Prostate gland (tissue), 2 donors: ENCODE data around the gene ACTL10. TPM values are rescaled to one million over a fixed set of nuclear protein-coding genes. Genes with fewer than 3 reads are reported as not detected.

Experiments
- DNase-seq: peaks from one replicate; pipeline ENCODE4 v3.0.0-alpha.2; 2019; ENCODE audit warnings: low spot score
- H3K27ac ChIP-seq, 2 donors: fragments of 200-600 bp; sonication (generic); 2 replicates each; pipeline ENCODE4 v1.5.1; 2017 to 2019
- H3K27me3 ChIP-seq: fragments of 200-600 bp; sonication (generic); replicated peaks from 2 replicates; pipeline ENCODE4 v1.5.1; 2019; ENCODE audit not compliant: insufficient read depth
- H3K36me3 ChIP-seq, 2 donors: fragments of 200-600 bp; sonication (generic); 1 replicate in 1 of 2; 2 replicates in 1 of 2; pipeline versions ENCODE4 v1.5.1 to v1.8.1; 2017 to 2019
- H3K4me1 ChIP-seq: fragments of 200-600 bp; sonication (generic); replicated peaks from 2 replicates; pipeline ENCODE4 v1.5.1; 2019
- H3K4me3 ChIP-seq, 2 donors: fragments of 200-600 bp; sonication (generic); 2 replicates each; pipeline ENCODE4 v1.5.1; 2017 to 2019
- H3K9me3 ChIP-seq: fragments of 200-600 bp; sonication (generic); 2 replicates; pipeline ENCODE4 v1.5.1; 2017
- POLR2A ChIP-seq: fragments of 450-650 bp; IDR thresholded peaks from one replicate; pipeline ENCODE4 v1.6.1; 2016; ENCODE audit warnings: antibody characterized with exemption, mild to moderate bottlenecking
- POLR2AphosphoS5 ChIP-seq: sonication (generic); formaldehyde crosslinking; IDR thresholded peaks from one replicate; pipeline ENCODE4 v1.6.1; 2017; ENCODE audit warnings: antibody characterized with exemption
- WGBS: methylation state at CpG from one replicate; pipeline ENCODE4 v1.1.5; 2018; 5-methylcytosine and 5-hydroxymethylcytosine counted together
- intact Hi-C: fragments of 100-400 bp; cut with DNase I; formaldehyde crosslinking; loops from one replicate; pipeline ENCODE4 v1.14.2; 2022
- total RNA-seq, 2 donors: library from RNA; depleted of rRNA; stranded (reverse); fragments of >200 nt; gene quantifications; one replicate each; pipeline ENCODE4 v1.1.0, GENCODE V29; 2016
- TF ChIP-seq, protein P1 (sequence below), 4 experiments: fragments of 200-600 bp in 2 of 4; fragments of 450-650 bp in 2 of 4; sonication (generic) in 2 of 4; IDR thresholded peaks; 1 replicate in 3 of 4; 2 replicates in 1 of 4; pipeline ENCODE4 v1.5.1; 2016 to 2019; ENCODE audit warnings: antibody characterized with exemption in 4 of 4, mild to moderate bottlenecking in 2 of 4, moderate library complexity in 2 of 4

ACTL10 gene
- total RNA-seq, 2 donors from 2014 or later = 7.9 to 8.5 TPM

DNA sequence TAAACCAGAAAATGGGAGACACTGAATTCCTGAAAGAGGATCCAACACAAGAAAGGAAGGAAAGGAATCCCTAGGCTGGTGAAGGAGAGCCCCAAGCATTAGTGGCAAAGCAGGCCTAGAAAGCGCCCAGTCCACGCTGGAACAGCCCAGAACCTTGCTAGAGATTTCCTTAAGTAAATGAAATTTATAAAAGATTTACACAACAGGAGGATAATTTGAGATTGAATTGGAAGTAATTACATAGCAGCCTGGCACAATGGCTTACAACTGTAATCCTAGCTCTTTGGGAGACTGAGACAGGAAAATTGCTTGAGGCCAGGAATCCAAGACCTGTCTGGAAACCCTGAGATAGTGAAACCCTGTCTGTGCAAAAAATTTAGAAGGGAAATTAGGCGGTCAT lies 31.4 kb upstream of the ACTL10 start:
- Histone ChIP-seq H3K9me3 (no peaks in the 10 kb centered on the region), H3K27me3 (no peaks in the 10 kb centered on the region), H3K36me3 (peaks cover 3 to 6% of the 10 kb centered on the region in 2 donors), H3K27ac (no peak overlapping the region), H3K4me1 (no peaks in the 10 kb centered on the region), H3K4me3 (no peak overlapping the region)
- 96% methylated on average over 3 of the region's 3 CpGs for WGBS
- no peak for DNase-seq
- intact Hi-C loops = no loop called here
- TF ChIP-seq POLR2AphosphoS5 = no peak

DNA sequence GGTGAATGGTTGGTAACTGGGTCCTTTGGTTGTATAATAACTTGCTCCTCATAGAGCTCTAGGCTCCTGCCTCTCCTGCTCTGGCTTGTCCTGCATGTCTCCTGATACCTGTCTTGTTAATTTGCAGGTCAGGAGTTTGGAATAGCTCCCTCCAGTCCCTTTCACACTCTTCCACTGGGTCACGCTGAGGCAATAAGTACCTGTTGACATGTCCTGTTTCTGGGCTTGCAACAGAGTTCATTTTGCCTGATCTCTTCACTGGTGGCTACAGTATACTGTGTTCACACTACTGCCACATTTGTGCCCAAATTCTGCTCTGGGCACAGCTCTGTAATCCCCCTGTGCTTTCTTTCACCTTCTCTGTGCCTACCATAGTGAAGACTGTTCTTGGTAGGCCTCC lies 30.0 kb upstream of the ACTL10 start:
- intact Hi-C loops = no loop called here
- Histone ChIP-seq H3K4me1 (no peaks in the 10 kb centered on the region), H3K36me3 (peaks cover 0 to 6% of the 10 kb centered on the region in 2 donors), H3K27ac (peak overlapping the region in 1 of 2 donors; percentile 38), H3K4me3 (no peak overlapping the region), H3K27me3 (no peaks in the 10 kb centered on the region), H3K9me3 (no peaks in the 10 kb centered on the region)
- TF ChIP-seq POLR2AphosphoS5 (no peak), POLR2A (no peak)
- TF ChIP-seq, protein P1, sequence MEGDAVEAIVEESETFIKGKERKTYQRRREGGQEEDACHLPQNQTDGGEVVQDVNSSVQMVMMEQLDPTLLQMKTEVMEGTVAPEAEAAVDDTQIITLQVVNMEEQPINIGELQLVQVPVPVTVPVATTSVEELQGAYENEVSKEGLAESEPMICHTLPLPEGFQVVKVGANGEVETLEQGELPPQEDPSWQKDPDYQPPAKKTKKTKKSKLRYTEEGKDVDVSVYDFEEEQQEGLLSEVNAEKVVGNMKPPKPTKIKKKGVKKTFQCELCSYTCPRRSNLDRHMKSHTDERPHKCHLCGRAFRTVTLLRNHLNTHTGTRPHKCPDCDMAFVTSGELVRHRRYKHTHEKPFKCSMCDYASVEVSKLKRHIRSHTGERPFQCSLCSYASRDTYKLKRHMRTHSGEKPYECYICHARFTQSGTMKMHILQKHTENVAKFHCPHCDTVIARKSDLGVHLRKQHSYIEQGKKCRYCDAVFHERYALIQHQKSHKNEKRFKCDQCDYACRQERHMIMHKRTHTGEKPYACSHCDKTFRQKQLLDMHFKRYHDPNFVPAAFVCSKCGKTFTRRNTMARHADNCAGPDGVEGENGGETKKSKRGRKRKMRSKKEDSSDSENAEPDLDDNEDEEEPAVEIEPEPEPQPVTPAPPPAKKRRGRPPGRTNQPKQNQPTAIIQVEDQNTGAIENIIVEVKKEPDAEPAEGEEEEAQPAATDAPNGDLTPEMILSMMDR (IDR thresholded peaks at IDR 0.05) = no peak
- no peak for DNase-seq
- 91% methylated on average over 1 of the region's 1 CpG for WGBS

DNA sequence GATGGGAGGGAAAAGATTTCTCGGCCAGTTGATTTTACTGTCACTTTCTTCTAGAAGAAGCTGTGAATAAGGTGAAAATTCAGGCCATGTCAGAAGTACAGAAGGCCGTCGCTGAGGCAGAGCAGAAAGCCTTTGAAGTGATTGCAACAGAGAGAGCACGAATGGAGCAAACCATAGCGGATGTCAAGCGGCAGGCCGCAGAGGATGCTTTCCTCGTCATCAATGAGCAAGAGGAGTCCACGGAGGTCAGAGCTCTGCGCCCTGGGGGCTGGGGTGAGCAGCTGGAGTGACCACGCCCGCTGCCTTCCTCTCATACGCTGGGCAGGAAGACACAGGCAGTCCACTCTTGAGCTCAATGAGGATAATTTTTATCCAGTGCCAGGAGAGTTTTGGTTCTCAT lies 26.5 kb upstream of the ACTL10 start:
- Histone ChIP-seq H3K36me3 (peaks cover 6 to 7% of the 10 kb centered on the region in 2 donors), H3K4me1 (peaks cover 9% of the 10 kb centered on the region), H3K27me3 (no peaks in the 10 kb centered on the region), H3K9me3 (no peaks in the 10 kb centered on the region), H3K4me3 (no peak overlapping the region), H3K27ac (no peak overlapping the region)
- TF ChIP-seq, protein P1 (IDR thresholded peaks at IDR 0.05) = no peak
- TF ChIP-seq POLR2AphosphoS5 (no peak), POLR2A (no peak)
- intact Hi-C loops = no loop called here
- no peak for DNase-seq
- 89% methylated on average over 13 of the region's 13 CpGs for WGBS

DNA sequence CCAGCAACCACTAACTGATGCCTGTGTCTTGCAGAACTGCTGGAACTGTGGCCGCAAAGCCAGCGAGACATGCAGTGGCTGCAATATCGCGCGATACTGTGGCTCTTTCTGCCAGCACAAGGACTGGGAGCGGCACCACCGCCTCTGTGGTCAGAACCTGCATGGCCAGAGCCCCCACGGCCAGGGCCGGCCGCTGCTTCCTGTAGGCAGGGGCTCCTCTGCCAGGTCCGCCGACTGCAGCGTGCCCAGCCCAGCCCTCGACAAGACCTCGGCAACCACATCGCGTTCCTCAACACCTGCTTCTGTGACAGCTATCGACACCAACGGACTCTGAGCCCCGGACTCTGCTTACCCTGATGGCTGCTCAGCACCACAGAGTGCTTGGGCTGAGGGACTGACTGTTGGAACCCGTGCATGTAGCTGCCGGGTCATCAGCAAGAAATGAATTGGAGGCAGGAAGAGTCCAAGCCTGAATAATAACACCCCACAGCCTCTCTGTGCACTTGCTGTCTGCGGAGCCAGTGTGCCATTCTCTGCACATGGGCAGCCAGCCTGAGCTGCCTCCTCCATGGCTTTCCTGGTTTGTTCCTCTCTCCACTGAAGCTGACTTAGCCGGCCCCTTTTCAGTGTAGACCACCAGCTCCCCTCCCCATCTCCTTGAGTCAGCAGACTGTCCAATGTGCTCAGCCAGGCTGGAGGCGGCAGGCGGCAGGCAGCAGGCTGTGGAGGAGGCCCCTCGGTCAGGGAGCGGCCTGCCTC lies 22.3 kb upstream of the ACTL10 start:
- no peak for DNase-seq
- 77% methylated on average over 28 of the region's 28 CpGs for WGBS
- TF ChIP-seq, protein P1 (IDR thresholded peaks at IDR 0.05) = no peak
- TF ChIP-seq POLR2AphosphoS5 (no peak), POLR2A (no peak)
- Histone ChIP-seq H3K4me3 (no peak overlapping the region), H3K27ac (peak overlapping the region; percentile 35 to 87), H3K27me3 (no peaks in the 10 kb centered on the region), H3K4me1 (peaks cover 39% of the 10 kb centered on the region), H3K36me3 (peaks cover 0 to 7% of the 10 kb centered on the region in 2 donors), H3K9me3 (no peaks in the 10 kb centered on the region)
- intact Hi-C loops = no loop called here

DNA sequence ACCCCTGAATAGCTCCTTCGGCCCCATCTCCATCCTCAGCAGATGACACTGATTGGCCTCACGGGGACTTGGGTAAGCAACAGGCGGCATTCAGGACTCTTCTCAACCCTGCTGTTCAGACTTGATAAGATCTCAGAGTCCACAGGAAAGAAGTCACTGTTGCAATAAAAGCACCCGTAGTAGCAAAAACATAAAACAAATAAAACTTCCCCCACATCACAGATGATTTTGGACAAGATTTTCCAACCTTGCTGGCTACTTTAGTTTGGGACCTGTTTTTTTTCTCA lies 21.7 kb upstream of the ACTL10 start:
- TF ChIP-seq, protein P1 (IDR thresholded peaks at IDR 0.05) = peak in 1 of 4 experiments; percentile 12
- TF ChIP-seq POLR2AphosphoS5 (peak; percentile 81), POLR2A (no peak)
- Histone ChIP-seq H3K4me1 (peaks cover 42% of the 10 kb centered on the region), H3K27ac (peak overlapping the region; percentile 35 to 87), H3K9me3 (no peaks in the 10 kb centered on the region), H3K27me3 (no peaks in the 10 kb centered on the region), H3K36me3 (peaks cover 0 to 7% of the 10 kb centered on the region in 2 donors), H3K4me3 (no peak overlapping the region)
- WGBS = 21% methylated on average over 4 of the region's 4 CpGs
- DNase-seq = peak; percentile 69
- intact Hi-C loops = no loop called here
